WI38 (cell line): ENCODE measurements around the gene SMYD3.

Experiments
- H3K4me3 ChIP-seq: 2 replicates; pipeline ENCODE4 v1.5.1; 2011; ENCODE audit warnings: low read depth, mild to moderate bottlenecking, control low read depth, low read length
- TF ChIP-seq, protein P1 (sequence below): IDR thresholded peaks from 2 replicates; pipeline ENCODE4 v1.5.1; 2012; ENCODE audit warnings: low read depth, mild to moderate bottlenecking, control low read depth, low read length

Gene SMYD3

DNA sequence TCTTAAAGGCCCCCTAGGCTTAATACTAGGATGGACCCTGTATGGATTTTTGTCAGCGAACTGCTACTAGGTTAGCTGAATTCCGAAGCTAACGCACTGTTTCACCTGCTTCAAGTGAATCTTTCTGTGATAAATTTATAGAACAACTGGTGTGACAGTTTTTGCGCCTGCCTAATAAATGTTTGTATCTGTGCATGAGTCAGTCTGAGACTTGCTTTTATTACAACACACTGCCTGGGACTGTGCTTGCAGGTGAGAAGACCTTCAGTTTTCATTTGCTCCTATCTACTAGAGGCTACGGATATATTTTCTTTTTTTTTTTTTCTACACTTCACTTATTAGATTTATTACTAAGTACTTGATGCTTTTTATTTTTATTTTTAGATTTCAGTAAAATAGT lies 420.9 kb downstream of the SMYD3 start:
- H3K4me3 ChIP-seq: no peak overlapping the region
- TF ChIP-seq, protein P1, sequence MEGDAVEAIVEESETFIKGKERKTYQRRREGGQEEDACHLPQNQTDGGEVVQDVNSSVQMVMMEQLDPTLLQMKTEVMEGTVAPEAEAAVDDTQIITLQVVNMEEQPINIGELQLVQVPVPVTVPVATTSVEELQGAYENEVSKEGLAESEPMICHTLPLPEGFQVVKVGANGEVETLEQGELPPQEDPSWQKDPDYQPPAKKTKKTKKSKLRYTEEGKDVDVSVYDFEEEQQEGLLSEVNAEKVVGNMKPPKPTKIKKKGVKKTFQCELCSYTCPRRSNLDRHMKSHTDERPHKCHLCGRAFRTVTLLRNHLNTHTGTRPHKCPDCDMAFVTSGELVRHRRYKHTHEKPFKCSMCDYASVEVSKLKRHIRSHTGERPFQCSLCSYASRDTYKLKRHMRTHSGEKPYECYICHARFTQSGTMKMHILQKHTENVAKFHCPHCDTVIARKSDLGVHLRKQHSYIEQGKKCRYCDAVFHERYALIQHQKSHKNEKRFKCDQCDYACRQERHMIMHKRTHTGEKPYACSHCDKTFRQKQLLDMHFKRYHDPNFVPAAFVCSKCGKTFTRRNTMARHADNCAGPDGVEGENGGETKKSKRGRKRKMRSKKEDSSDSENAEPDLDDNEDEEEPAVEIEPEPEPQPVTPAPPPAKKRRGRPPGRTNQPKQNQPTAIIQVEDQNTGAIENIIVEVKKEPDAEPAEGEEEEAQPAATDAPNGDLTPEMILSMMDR: no peak

DNA sequence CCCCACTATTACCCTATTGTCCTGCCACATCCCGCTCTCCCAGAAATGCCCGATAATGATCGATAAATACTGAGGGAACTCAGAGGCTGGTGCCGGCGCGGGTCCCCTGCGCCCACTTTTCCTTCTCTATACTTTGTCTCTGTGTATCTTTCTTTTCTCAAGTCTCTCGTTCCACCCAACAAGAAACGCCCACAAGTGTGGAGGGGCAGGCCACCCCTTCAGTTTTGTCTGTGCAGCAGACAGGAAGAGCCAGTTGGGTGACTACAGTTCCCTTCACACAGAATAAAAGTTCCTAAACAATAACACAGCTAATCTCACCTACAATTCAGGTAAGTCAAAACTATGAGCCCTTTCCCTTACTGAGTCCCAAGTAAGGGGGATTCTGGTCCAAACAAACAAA lies 423.7 kb downstream of the SMYD3 start:
- no peak overlapping the region for H3K4me3 ChIP-seq
- TF ChIP-seq, protein P1: no peak

DNA sequence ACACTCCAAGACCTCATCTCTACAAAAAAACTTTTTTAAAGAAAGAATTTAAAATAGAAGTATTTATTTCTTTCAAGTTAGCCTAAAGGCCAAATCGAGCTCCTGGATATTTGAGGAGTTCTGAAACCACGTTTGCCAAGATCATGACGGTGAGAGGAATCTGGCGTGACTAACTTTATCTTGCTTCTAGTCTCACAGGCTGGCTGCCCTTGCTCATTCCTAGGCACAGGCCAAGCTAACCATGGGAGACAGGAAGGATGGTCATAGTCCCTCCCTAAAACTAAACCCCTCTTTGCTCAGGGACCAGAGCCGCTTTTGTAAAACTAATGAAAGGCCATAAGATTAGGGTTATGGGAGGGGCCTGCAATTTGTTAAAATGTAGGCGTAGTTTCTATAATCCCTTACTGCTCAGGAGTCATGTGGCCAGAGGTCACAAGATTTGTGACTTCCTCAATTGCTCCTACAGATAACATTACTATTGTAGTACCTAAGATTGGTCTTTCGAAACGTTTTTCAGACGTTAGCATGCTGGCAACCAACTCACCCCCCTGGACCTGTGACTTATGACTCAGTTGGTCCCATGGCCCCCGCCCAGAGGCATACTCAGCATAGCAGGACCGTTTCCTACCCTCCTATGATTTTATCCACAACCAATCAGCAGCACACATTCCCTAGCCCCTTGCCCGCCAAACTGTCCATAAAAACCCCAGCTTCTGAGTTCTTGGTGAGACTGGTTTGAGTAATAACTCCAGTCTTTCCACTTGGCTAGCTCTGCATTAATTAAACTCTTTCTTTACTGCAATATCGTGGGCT lies 425.0 kb downstream of the SMYD3 start:
- TF ChIP-seq, protein P1: no peak
- H3K4me3 ChIP-seq: no peak overlapping the region

DNA sequence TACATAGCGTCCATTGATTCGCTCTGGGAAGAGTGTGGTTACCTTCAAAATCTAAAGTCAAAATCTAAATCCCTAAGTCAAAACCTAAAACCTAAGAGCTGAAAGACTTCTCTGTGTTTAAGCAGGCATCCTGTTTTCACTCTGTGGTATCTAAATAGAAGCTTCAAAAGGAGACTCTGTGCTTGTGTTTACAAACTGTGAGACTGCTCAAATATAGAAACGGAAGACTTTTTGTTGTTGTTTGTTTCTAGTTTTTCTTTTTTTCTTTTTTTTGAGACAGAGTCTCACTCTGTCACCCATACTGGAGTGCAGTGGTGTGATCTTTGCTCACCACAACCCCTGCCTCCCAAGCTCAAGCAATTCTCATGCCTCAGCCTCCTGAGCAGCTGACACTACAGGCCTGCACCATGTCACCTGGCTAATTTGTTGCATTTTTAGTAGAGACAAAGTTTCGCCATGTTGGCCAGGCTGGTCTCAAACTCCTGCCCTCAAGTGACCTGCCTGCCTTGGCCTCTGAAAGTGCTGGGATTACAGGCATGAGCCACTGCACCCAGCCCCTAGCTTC lies 425.9 kb downstream of the SMYD3 start:
- TF ChIP-seq, protein P1: no peak
- H3K4me3 ChIP-seq: no peak overlapping the region

DNA sequence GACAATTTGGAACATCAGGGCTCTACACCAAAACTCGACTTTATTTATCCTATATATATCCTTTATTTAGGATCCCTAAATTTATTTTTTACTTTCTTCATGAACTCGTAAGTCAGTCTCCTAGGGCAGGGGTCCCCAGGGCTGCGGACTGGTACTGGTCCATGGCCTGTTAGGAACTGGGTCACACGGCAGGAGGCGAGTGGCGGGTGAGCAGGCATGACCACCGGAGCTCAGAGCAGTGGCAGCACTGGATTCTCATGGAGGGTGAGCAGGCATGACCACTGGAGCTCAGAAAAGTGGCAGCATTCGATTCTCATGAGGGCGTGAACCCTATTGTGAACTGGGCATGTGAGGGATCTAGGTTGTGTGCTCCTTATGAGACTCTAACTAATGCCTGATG lies 427.0 kb downstream of the SMYD3 start:
- no peak overlapping the region for H3K4me3 ChIP-seq
- TF ChIP-seq, protein P1: no peak

DNA sequence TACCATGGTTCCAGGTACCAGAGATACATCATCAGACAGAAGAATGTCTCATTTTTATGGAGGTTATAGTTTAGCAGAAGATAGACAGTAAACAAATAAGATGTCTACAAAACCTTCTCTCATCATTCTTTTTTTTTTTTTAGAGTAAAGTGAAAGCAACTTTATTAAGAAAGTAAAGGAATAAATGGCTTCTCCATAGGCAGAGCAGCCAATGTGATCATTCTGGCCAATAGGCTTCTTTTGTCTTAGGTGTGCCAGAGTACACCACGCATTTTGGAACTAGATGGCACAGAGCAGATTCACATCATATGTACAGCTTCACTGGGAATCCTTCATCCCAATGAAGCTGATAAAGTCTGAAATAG lies 428.2 kb downstream of the SMYD3 start:
- no peak overlapping the region for H3K4me3 ChIP-seq
- TF ChIP-seq, protein P1: no peak

DNA sequence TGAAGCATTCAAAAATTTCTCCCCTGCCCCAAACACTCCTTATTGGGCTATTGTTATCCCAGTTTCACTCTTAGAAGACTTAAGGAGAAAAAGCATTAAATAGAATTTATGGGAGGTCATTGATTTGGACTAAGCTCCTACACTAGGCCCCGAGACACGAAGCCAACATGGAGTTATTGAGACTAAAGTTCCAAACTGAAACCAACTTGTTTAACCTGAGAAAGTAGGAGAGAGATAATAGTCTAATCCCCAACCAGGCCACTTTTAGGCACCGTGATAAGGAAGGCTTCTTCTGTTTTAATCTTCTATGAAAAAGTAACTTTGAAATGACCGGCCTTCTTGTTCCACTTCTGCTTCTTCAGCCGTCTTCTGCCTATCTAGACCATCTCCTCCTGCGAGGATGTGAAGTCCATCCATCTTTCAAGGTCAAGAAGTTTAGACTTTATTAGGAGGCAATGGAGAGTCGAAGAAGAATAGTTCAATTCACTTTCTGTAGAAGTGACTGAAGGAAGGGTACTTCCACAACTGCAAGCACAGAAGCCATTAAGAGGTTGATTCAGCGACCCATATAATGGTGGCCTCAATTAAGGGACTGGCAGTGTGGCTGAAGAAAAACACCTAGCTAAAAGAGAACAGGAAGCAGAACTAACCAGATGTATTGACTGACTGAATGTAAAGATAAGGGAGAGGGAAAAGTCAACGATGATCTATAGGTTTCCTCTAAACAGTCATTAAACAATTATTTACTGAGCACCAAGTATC lies 428.8 kb downstream of the SMYD3 start:
- no peak overlapping the region for H3K4me3 ChIP-seq
- TF ChIP-seq, protein P1: no peak
